ENCODE results near the gene SETDB1. TPM values are rescaled to one million over a fixed set of nuclear protein-coding genes. Genes with fewer than 3 reads are reported as not detected.
A peak's percentile ranks its signal among the peaks of the same experiment; 100 is the strongest.

SETDB1 gene
- total RNA-seq, 2 donors from 2014 or later: 26.3 to 63.8 TPM

DNA sequence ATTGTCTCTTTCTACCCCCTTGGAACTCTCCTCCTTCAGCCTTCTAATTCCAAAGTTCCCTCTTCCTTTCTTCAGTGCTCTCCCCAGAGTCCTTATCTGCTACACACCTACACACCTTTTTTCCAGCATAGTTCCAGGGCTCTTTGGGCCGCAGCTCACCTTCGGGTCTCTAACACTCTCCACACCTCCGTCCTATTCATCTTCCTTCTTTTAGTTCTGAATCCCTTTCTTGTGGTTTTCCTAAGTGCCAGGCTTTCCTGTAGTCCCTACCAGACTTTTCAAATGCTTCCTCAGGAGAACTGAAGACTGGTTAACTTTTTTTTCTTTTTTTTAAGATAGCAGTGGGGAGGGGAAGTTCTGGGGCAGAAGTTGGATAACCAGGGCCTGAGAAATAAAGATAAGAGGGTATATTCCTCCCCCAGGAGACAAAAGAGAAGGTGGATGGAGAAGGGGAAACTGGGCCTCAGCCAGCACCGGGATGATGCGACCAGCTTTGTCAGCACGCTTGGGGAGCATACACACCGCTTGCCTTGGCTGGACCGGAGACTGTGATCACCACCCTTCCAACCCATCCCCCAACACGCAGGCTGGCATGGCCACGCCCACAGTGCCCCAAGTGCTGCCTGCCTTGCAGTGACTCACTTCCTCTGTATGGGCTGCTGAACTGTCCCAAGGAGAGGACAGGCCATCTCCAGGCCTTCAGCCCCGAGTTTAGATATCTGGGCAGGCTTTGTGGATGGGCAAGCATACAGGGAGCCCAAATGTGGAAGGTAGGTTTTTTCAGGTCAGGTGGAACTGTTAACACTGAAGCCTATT is 50.9 kb downstream of the SETDB1 start:
- H3K4me1 ChIP-seq (replicated peaks): peaks cover 12% of the 10 kb centered on the region
- WGBS: 59% methylated on average over 11 of the region's 11 CpGs

DNA sequence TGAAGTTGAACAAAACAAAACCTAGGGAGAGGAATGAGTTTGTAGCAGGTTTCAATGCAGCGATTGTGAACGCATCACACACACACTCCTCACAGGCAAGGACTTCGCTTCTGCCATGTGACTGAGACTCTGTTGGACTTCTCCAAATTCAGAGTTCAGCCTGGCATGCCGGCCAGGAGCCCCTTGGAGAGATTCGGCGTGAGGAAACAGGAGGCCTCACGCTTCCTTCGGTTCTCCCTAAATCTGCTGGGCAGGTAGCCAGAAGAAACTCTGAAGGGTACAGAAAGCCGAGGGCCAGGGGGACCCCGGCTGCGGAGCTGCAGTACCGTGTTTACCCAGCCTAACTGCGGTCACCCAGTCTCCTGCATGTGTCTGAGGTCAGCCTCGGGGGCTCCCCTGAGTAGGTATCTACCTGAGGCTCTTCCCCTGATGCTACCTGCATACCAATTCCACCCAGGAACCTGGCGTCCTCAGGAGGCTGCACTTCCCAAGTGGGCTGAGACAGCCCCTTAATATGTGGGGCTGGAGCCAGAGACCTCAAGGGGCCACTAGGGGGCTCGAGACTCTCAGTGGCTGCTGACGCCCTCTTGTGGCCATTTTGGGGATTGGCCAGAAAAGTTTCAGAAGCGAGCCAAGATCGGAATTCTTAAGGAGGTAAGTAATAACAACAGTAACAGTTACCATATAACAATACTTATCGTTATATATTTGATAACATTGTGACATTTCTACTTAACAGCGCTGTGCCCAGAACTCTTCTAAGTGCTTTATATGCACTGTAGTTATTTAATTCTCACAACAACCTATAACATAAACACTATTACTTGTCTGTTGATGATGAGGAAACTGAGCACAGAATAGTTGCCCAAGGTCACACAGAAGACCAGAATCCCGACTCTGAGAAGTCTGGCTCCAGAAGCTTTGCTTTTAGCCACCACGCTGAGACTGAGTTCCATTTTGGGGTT is 53.2 kb downstream of the SETDB1 start:
- 21% methylated on average over 22 of the region's 23 CpGs for WGBS
- Histone ChIP-seq H3K4me1 (replicated peaks) (peaks cover 3% of the 10 kb centered on the region), H3K4me3 (no peak overlapping the region), H3K36me3 (no peaks in the 10 kb centered on the region), H3K9me3 (no peaks in the 10 kb centered on the region), H3K27ac (peak overlapping the region in 1 of 2 donors; percentile 44), H3K27me3 (replicated peaks; ENCODE audit: insufficient read depth) (no peaks in the 10 kb centered on the region)
- peak; percentile 85 for DNase-seq (ENCODE audit: low spot score)
- intact Hi-C loops (cut with DNase I): loop anchor here (10.0 kb wide), 2 partner anchors 105 to 515 kb away; partner anchors contain the start of gene ARNT
- TF ChIP-seq, protein P1, sequence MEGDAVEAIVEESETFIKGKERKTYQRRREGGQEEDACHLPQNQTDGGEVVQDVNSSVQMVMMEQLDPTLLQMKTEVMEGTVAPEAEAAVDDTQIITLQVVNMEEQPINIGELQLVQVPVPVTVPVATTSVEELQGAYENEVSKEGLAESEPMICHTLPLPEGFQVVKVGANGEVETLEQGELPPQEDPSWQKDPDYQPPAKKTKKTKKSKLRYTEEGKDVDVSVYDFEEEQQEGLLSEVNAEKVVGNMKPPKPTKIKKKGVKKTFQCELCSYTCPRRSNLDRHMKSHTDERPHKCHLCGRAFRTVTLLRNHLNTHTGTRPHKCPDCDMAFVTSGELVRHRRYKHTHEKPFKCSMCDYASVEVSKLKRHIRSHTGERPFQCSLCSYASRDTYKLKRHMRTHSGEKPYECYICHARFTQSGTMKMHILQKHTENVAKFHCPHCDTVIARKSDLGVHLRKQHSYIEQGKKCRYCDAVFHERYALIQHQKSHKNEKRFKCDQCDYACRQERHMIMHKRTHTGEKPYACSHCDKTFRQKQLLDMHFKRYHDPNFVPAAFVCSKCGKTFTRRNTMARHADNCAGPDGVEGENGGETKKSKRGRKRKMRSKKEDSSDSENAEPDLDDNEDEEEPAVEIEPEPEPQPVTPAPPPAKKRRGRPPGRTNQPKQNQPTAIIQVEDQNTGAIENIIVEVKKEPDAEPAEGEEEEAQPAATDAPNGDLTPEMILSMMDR (IDR thresholded peaks at IDR 0.05): peak; percentile 96 to 99 (median 96)
- TF ChIP-seq POLR2A (IDR thresholded peaks at IDR 0.05): no peak
- peak; percentile 77 for TF ChIP-seq POLR2AphosphoS5 (IDR thresholded peaks at IDR 0.05)

More for the DNA sequence above, 50.9 kb downstream of the SETDB1 start:
- intact Hi-C loops (cut with DNase I): loop anchor here (10.0 kb wide), 2 partner anchors 102 to 512 kb away; partner anchors contain the start of gene ARNT
- DNase-seq (ENCODE audit: low spot score): peak; percentile 22
- Histone ChIP-seq H3K27me3 (replicated peaks; ENCODE audit: insufficient read depth) (no peaks in the 10 kb centered on the region), H3K9me3 (no peaks in the 10 kb centered on the region), H3K36me3 (no peaks in the 10 kb centered on the region), H3K27ac (no peak overlapping the region), H3K4me3 (no peak overlapping the region)
- TF ChIP-seq POLR2AphosphoS5 (IDR thresholded peaks at IDR 0.05) (peak; percentile 7), POLR2A (IDR thresholded peaks at IDR 0.05) (peak; percentile 29)
- TF ChIP-seq, protein P1 (IDR thresholded peaks at IDR 0.05): no peak

DNA sequence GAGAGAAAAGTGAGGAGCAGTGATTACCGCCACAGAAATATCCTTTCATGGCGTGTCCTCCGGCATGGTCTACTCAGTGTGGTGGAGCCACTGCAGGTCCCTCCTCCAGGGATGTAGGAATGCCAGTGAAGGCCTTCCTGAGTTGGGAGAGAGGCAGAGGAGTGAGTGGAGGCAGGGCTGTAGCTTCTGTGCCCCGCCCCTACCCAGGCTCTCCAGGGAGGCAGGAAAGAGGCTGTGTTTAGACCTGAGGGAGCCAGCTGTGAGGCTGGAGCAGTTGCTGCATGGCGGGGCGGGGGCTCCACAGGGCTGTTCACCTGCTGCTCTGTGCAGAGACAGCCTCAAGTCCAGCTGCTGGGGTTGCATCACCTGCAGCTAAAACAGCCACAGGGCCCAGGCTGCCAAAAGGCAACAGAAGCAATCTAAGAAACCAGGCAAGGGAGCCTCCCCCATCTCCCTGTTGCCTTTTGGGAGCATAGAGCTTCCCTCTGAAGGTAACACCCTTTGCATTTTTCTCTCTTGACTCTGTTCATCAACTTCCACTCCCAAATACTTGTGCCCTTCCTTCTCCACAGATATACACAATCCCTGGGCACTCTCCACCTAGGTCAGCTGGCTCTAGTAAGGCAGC is 55.1 kb downstream of the SETDB1 start:
- Histone ChIP-seq H3K4me1 (replicated peaks) (peaks cover 3% of the 10 kb centered on the region), H3K9me3 (no peaks in the 10 kb centered on the region), H3K27me3 (replicated peaks; ENCODE audit: insufficient read depth) (no peaks in the 10 kb centered on the region), H3K4me3 (no peak overlapping the region), H3K36me3 (no peaks in the 10 kb centered on the region), H3K27ac (no peak overlapping the region)
- WGBS: 79% methylated on average over 6 of the region's 6 CpGs
- no peak for DNase-seq (ENCODE audit: low spot score)
- TF ChIP-seq, protein P1 (IDR thresholded peaks at IDR 0.05): no peak
- TF ChIP-seq POLR2A (IDR thresholded peaks at IDR 0.05) (no peak), POLR2AphosphoS5 (IDR thresholded peaks at IDR 0.05) (no peak)
- intact Hi-C loops (cut with DNase I): no loop called here

DNA sequence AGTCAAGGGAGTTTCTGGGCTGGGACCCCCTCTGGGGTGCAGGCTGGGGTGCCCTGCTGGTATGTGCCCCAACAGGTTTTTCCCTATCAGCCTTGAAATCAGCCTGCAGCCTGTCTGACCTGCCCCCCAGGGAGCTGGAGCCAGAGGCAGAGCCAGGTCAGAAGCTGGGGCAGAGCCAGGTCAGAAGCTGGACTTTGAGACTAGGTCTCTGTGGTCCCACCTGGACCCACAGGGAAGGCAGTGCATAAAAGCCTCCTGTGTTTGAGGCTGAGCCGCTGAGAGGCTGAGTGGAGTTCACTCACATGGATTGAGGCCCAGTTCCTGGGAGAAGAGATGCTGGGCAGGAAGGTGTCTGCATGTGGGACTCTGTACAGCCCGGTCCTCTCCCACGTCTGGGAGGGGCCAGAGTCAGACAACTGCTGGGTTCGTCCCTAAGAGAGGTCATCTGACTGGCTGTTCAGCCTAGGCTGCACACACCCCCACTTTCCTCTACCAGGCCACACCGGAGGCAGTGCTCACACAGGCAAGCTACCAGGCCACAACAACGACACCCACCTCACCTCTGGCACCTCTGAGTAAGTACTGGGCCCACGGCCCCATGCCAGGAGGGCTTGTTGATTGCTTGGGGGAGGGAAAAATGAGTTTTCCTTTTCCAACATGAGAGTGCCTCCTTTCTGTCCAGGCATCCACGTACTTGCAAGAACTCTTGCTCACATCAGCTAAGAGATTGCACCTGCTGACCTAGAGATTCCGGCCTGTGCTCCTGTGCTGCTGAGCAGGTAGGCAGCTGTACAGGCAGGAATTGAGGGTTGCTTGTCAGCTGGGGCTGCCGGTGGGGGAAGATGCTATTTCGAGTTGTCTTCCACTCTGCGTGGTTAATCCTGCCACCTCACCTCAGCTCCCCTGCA is 55.9 kb downstream of the SETDB1 start, which contains the start of gene ANXA9:
TSS of gene ANXA9 (plus strand) at position 488 of the 908 bp plus-strand sequence. CDS start 814 bp downstream, outside the sequence.
- intact Hi-C loops (cut with DNase I): no loop called here
- no peaks in the 10 kb centered on the region for H3K27me3 ChIP-seq (replicated peaks; ENCODE audit: insufficient read depth)
- 61% methylated on average over 12 of the region's 12 CpGs for WGBS
- H3K4me1 ChIP-seq (replicated peaks): peaks cover 3% of the 10 kb centered on the region
- H3K36me3 ChIP-seq: no peaks in the 10 kb centered on the region
- DNase-seq (ENCODE audit: low spot score): no peak
- TF ChIP-seq POLR2A (IDR thresholded peaks at IDR 0.05) (peak; percentile 30), POLR2AphosphoS5 (IDR thresholded peaks at IDR 0.05) (no peak)
- TF ChIP-seq, protein P1 (IDR thresholded peaks at IDR 0.05): no peak
- no peaks in the 10 kb centered on the region for H3K9me3 ChIP-seq
- H3K27ac ChIP-seq: no peak within 1 kb of the TSS
- H3K4me3 ChIP-seq: no peak within 1 kb of the TSS

All from prostate gland (tissue), 2 donors.